Endothelial cell (in vitro differentiated cells): ENCODE results near the gene APC. TPM values are rescaled to one million over a fixed set of nuclear protein-coding genes. Genes with fewer than 3 reads are reported as not detected.

Source experiments
- DNase-seq: peaks from one replicate; pipeline ENCODE4 v3.0.0; 2021; ENCODE audit warnings: low spot score
- H3K27ac Mint-ChIP-seq: one replicate; pipeline ENCODE4 v1.8.0; 2021; ENCODE audit warnings: mixed read lengths, inconsistent platforms; ENCODE audit not compliant: unreplicated experiment
- H3K27me3 Mint-ChIP-seq: one replicate; pipeline ENCODE4 v1.8.0; 2021; ENCODE audit warnings: mild to moderate bottlenecking, moderate library complexity, mixed read lengths, inconsistent platforms; ENCODE audit not compliant: unreplicated experiment
- H3K36me3 Mint-ChIP-seq: one replicate; pipeline ENCODE4 v1.8.0; 2021; ENCODE audit warnings: mild to moderate bottlenecking, low read depth, mixed read lengths, inconsistent platforms; ENCODE audit not compliant: unreplicated experiment
- H3K4me1 Mint-ChIP-seq: one replicate; pipeline ENCODE4 v1.8.0; 2021; ENCODE audit warnings: mild to moderate bottlenecking, mixed read lengths, inconsistent platforms; ENCODE audit not compliant: unreplicated experiment
- H3K4me3 Mint-ChIP-seq: one replicate; pipeline ENCODE4 v1.8.0; 2021; ENCODE audit warnings: mild to moderate bottlenecking, mixed read lengths, inconsistent platforms; ENCODE audit not compliant: unreplicated experiment
- H3K9me3 Mint-ChIP-seq: one replicate; pipeline ENCODE4 v1.8.0; 2021; ENCODE audit warnings: mixed read lengths, inconsistent platforms; ENCODE audit not compliant: unreplicated experiment
- CTCF ChIP-seq: fragments of 200-600 bp; sonication (generic); IDR thresholded peaks from one replicate; pipeline ENCODE4 v1.5.0; 2021; ENCODE audit warnings: antibody characterized with exemption; ENCODE audit not compliant: unreplicated experiment
- total RNA-seq: library from RNA; stranded (reverse); fragmentation: NEBNext Ultra II Directional; extraction: Animal tissue kit (Norgen Biotek cat#: 25700); gene quantifications from one replicate; pipeline ENCODE4 v1.2.1, GENCODE V29; 2021; ENCODE audit not compliant: unreplicated experiment

The APC gene
- total RNA-seq, 1 donor from 2014 or later: 66.5 TPM

DNA sequence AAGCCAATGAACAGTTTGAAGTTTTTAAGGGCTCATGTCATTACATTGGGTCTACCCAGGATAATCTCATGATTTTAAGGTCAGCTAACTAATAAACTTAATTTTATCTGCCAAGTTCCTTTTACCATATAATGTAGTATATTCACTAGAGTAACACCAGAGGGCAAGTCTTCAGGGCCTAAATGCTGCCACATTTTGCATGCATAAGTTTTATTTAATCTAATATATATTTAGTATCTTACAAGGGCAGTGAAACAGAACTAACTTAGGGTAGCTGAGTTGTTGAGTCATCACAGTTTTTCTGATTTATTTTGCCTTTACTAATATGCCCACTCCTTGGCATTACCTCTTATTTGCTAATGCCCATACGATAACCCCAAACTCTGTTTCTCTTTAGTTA is 8.1 kb upstream of the APC start:
- peaks cover 1% of the 10 kb centered on the region for H3K36me3 Mint-ChIP-seq
- no peaks in the 10 kb centered on the region for H3K4me1 Mint-ChIP-seq
- H3K4me3 Mint-ChIP-seq: no peak overlapping the region
- no peak for DNase-seq
- H3K27ac Mint-ChIP-seq: no peak overlapping the region
- TF ChIP-seq CTCF: no peak
- peaks cover 2% of the 10 kb centered on the region for H3K27me3 Mint-ChIP-seq
- H3K9me3 Mint-ChIP-seq: no peaks in the 10 kb centered on the region

DNA sequence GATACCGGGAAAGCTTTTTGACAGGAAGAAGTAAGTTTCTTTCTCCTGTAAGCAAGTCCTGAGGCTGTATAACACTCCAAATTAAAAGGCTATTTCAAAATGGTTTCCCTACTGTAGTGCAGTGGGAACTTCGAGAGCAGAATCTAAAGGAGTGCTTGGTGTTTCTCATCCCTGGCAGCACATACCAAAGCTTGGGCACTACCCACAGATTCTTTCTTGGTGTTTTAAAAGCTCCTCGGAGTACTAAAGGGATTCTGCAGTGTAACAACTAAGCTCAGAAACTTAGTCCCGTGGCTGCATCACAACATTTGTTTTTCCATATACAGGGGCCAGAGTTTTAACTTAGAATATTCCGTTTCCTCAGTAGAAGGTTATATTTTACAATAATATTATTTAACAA is 5.6 kb upstream of the APC start:
- Mint-ChIP-seq H3K9me3 (no peaks in the 10 kb centered on the region), H3K4me3 (no peak overlapping the region), H3K36me3 (no peaks in the 10 kb centered on the region), H3K4me1 (no peaks in the 10 kb centered on the region), H3K27ac (no peak overlapping the region), H3K27me3 (peaks cover 2% of the 10 kb centered on the region)
- DNase-seq: no peak
- TF ChIP-seq CTCF: no peak

DNA sequence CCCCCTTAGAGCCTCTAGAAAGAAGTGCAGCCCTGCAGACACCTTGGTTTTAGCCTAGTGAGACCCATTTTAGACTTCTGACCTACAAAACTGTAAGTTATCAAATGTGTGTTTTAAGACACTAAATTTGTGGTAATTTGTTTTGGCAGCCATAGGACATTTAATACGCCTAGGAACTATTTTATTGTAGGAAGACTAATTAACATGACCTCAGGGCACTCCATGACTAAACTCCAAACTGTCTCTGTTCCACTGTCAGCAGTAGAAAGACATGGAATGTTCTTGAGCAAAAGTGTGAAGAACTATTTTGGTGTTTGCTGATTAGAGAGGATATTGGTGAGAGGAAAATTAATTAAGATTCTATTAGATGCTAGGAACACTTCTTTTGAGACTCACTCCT is 4.1 kb upstream of the APC start:
- Mint-ChIP-seq H3K4me1 (peaks cover 6% of the 10 kb centered on the region), H3K4me3 (no peak overlapping the region), H3K27me3 (peaks cover 2% of the 10 kb centered on the region), H3K36me3 (no peaks in the 10 kb centered on the region), H3K27ac (no peak overlapping the region), H3K9me3 (no peaks in the 10 kb centered on the region)
- no peak for TF ChIP-seq CTCF
- DNase-seq: no peak

DNA sequence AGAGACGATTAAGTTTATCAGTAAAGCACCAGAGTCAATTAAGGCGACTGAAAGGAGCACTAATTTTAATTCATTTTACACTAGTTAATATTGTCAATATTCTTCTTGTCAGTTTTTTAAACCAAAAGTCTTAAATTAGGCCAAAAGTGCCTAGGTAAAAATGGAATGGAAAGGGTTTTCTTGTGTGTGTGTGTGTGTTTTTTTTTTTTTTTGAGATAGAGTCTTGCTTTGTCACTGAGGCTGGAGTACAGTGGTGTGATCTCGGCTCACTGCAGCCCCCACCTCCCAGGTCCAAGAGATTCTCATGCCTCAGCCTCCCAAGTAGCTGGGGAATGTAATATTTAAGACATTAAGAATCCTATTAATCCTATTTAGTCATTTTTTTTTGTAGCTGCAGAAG is 3.1 kb upstream of the APC start:
- H3K36me3 Mint-ChIP-seq: no peaks in the 10 kb centered on the region
- no peak overlapping the region for H3K27ac Mint-ChIP-seq
- H3K4me3 Mint-ChIP-seq: no peak overlapping the region
- peaks cover 6% of the 10 kb centered on the region for H3K4me1 Mint-ChIP-seq
- H3K27me3 Mint-ChIP-seq: peaks cover 2% of the 10 kb centered on the region
- TF ChIP-seq CTCF: no peak
- DNase-seq: no peak
- no peaks in the 10 kb centered on the region for H3K9me3 Mint-ChIP-seq

DNA sequence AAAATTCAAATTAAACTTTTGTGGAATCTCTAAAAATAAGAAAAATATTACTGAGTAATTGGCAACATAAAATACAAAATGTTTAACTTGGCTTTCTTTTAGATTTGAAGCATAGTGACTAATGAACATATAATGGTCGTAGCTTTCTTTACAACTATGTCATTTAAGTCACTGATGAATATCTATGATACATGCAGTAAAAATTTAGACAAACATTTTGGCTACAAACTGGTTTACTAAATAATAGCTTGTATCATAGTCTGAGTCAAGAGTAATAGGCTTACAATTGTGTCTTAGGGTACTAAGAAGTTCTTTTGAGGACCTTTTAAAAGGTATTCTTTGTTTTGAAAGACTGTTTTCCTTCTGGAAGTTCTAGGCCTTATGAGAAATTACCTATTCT is 2.0 kb upstream of the APC start:
- Mint-ChIP-seq H3K4me3 (no peak overlapping the region), H3K27ac (no peak overlapping the region), H3K9me3 (no peaks in the 10 kb centered on the region), H3K4me1 (peaks cover 6% of the 10 kb centered on the region), H3K27me3 (peaks cover 2% of the 10 kb centered on the region), H3K36me3 (no peaks in the 10 kb centered on the region)
- TF ChIP-seq CTCF: no peak
- DNase-seq: no peak
